Calu3 (cell line): Measurements from ENCODE around the gene UROD. TPM values are rescaled to one million over a fixed set of nuclear protein-coding genes. Genes with fewer than 3 reads are reported as not detected.

Source experiments
- BruUV-seq: library from RNA; stranded (reverse); fragments of 400-500 nt; replicated peaks from 2 replicates; lab custom pipeline; 2021; lab: Mats Ljungman, UMichigan
- CTCF ChIA-PET: fragments of 300-600 bp; sonication (Branson Sonifier 250); formaldehyde crosslinking; loops from one replicate; lab custom pipeline; 2022; ENCODE audit warnings: antibody characterized with exemption; lab: Charles Lee
- DNase-seq: peaks from one replicate; pipeline ENCODE4 v3.0.0; 2022
- H3K27ac Mint-ChIP-seq: one replicate; pipeline ENCODE4 v1.8.0; 2022; ENCODE audit warnings: mixed read lengths; ENCODE audit not compliant: unreplicated experiment
- H3K27me3 Mint-ChIP-seq: one replicate; pipeline ENCODE4 v1.8.0; 2022; ENCODE audit warnings: mixed read lengths; ENCODE audit not compliant: unreplicated experiment
- H3K36me3 Mint-ChIP-seq: one replicate; pipeline ENCODE4 v1.8.0; 2022; ENCODE audit warnings: mild to moderate bottlenecking, moderate library complexity, mixed read lengths; ENCODE audit not compliant: insufficient read depth, unreplicated experiment
- H3K4me1 Mint-ChIP-seq: one replicate; pipeline ENCODE4 v1.8.0; 2022; ENCODE audit warnings: mild to moderate bottlenecking, low read depth, mixed read lengths; ENCODE audit not compliant: unreplicated experiment
- H3K4me3 Mint-ChIP-seq: one replicate; pipeline ENCODE4 v1.8.0; 2022; ENCODE audit warnings: mild to moderate bottlenecking, low read depth, moderate library complexity, mixed read lengths; ENCODE audit not compliant: unreplicated experiment
- H3K9me3 Mint-ChIP-seq: one replicate; pipeline ENCODE4 v1.8.0; 2022; ENCODE audit warnings: low read depth, mixed read lengths; ENCODE audit not compliant: unreplicated experiment
- intact Hi-C: fragments of 100-400 bp; cut with micrococcal nuclease; formaldehyde crosslinking; loops from one replicate; pipeline ENCODE4 v1.10.0; 2022; ENCODE audit not compliant: unreplicated experiment
- total RNA-seq: library from RNA; stranded (reverse); gene quantifications from 2 replicates; pipeline ENCODE4 v1.2.3, GENCODE V29; 2022
- TF ChIP-seq, protein P1 (sequence below): fragments of 200-600 bp; IDR thresholded peaks from one replicate; pipeline ENCODE4 v1.8.0; 2022; ENCODE audit warnings: antibody characterized with exemption; ENCODE audit not compliant: unreplicated experiment

The UROD gene
- total RNA-seq, 1 experiment from 2014 or later, result 50.3 TPM

DNA sequence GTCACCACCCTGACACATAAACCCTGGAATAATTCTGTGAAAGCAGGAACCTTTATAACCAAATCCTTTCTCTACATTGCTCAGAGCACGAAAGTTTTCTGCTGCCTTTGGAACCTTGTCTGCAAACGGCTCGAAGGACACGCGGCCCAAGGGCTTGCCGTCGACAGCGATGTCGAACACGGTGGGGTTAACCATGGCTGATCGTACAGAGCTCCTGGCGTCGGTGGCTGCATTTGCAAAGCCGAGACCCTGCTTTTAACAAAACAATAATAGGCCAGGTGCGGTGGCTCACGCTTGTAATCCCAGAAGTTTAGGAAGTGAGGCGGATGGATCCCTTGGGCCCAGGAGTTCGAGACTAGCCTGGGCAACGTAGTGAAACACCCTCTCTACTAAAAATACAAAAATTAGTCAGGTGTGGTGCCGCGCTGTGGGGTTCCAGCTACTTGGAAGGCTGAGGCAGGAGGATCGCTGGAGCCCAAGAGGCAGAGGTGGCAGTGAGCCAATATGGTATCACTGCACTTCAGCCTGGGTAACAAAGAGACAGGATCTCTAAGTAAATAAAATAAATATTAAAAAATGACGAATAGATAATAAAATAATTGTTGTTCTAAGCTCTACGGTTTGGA, 23.4 kb upstream of the UROD start:
- no peak overlapping the region for H3K4me3 Mint-ChIP-seq
- DNase-seq, result no peak
- H3K36me3 Mint-ChIP-seq, result peaks cover 10% of the 10 kb centered on the region
- no peaks in the 10 kb centered on the region for H3K9me3 Mint-ChIP-seq
- CTCF ChIA-PET, result interaction anchor here (0.7 kb wide), 1 partner anchor 338 kb away, joined by 4 read pairs; the partner anchor contains the start of gene HPDL
- TF ChIP-seq, protein P1, sequence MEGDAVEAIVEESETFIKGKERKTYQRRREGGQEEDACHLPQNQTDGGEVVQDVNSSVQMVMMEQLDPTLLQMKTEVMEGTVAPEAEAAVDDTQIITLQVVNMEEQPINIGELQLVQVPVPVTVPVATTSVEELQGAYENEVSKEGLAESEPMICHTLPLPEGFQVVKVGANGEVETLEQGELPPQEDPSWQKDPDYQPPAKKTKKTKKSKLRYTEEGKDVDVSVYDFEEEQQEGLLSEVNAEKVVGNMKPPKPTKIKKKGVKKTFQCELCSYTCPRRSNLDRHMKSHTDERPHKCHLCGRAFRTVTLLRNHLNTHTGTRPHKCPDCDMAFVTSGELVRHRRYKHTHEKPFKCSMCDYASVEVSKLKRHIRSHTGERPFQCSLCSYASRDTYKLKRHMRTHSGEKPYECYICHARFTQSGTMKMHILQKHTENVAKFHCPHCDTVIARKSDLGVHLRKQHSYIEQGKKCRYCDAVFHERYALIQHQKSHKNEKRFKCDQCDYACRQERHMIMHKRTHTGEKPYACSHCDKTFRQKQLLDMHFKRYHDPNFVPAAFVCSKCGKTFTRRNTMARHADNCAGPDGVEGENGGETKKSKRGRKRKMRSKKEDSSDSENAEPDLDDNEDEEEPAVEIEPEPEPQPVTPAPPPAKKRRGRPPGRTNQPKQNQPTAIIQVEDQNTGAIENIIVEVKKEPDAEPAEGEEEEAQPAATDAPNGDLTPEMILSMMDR, result no peak
- intact Hi-C loops, result no loop called here
- peaks cover 9% of the 10 kb centered on the region for H3K4me1 Mint-ChIP-seq
- H3K27me3 Mint-ChIP-seq, result no peaks in the 10 kb centered on the region
- H3K27ac Mint-ChIP-seq, result no peak overlapping the region
- no TSS peak for BruUV-seq

DNA sequence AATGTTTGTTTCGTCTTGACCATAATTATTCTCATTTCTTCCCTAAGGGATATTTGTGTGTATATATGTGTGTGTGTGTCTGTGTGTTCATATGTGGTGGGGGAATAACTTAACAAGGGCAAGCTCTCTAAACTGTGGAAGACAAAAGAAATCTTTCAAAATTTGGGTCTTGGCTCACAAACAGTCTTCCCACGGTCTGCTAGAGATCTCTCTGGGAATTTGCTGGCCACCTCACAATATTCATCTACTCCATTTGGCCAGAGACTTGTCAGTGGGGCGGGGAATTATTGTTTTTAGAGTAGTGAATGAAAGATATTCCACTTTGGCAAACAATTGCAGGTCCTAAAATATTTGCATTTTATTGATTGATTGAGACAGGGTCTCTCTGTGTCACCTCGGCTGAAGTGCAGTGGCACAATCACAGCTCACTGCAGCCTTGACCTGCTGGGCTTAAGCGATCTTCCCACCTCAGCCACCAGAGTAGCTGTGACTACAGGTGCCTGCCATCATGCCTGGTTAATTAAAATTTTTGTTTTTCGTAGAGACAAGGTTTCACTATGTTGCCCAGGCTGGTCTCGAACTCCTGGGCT, 17.6 kb upstream of the UROD start:
- no peak overlapping the region for H3K4me3 Mint-ChIP-seq
- H3K4me1 Mint-ChIP-seq, result no peaks in the 10 kb centered on the region
- CTCF ChIA-PET, result no interaction called here
- H3K27me3 Mint-ChIP-seq, result no peaks in the 10 kb centered on the region
- no peaks in the 10 kb centered on the region for H3K9me3 Mint-ChIP-seq
- TF ChIP-seq, protein P1, result no peak
- H3K36me3 Mint-ChIP-seq, result no peaks in the 10 kb centered on the region
- no peak for DNase-seq
- intact Hi-C loops, result no loop called here
- BruUV-seq, result no TSS peak
- no peak overlapping the region for H3K27ac Mint-ChIP-seq

DNA sequence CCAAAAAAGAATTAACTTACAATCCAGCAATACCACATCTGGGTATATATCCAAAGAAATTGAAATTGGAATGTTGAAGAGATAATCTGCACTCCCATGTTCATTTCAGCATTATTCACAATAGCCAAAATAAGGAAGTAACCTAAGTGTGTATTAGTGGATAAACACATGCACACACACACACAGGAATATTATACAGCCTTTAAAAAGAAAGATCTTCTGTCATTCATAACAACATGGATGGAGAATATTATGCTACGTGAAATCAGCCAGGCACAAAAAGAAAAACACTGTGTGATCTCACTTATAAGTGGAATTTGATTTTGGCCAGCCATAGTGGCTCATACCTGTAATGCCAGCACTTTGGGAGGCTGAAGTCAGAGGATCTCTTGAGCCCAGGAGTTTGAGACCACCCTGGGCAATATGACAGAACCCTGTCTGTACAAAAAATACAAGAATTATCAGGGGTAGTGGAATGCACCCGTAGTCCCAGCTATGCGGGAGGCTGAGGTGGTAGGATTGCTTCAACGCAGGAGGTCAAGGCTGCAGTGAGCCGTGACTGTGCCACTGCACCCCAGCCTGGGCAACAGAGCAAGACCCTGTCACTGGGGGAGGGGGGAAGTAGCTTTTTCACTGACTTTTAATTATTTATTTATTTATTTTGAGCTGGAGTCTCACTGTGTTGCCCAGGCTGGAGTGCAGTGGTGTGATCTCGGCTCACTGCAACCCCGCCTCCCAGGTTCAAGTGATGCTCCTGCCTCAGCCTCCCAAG, 16.4 kb upstream of the UROD start:
- BruUV-seq, result no TSS peak
- intact Hi-C loops, result no loop called here
- no peaks in the 10 kb centered on the region for H3K9me3 Mint-ChIP-seq

DNA sequence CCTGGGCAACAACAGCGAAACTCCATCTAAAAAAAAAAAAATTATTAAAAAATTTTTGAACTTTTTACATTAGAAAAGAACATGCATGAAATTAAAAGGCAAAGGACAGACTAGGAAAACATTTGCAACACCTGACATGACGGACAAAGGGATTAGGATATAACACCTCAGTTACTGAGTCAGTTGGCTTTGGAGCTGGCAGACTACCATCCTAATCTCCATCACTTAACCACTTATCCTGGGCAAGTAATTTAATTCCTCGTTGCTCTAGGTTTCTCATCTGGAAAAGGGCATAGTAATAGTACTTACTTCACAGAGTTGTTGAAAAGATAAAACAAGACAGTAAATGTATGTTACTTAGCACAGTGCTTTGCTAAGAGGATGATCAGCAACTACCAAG, 12.8 kb upstream of the UROD start:
- no peak for DNase-seq
- no peaks in the 10 kb centered on the region for H3K9me3 Mint-ChIP-seq
- no peak overlapping the region for H3K4me3 Mint-ChIP-seq
- CTCF ChIA-PET, result no interaction called here
- intact Hi-C loops, result no loop called here
- H3K4me1 Mint-ChIP-seq, result no peaks in the 10 kb centered on the region
- peaks cover 6% of the 10 kb centered on the region for H3K36me3 Mint-ChIP-seq
- BruUV-seq, result no TSS peak
- TF ChIP-seq, protein P1, result no peak
- H3K27ac Mint-ChIP-seq, result no peak overlapping the region
- H3K27me3 Mint-ChIP-seq, result no peaks in the 10 kb centered on the region

More for the DNA sequence above, 16.4 kb upstream of the UROD start:
- Mint-ChIP-seq H3K4me1 (no peaks in the 10 kb centered on the region), H3K27me3 (no peaks in the 10 kb centered on the region), H3K4me3 (no peak overlapping the region), H3K36me3 (peaks cover 2% of the 10 kb centered on the region), H3K27ac (no peak overlapping the region)
- CTCF ChIA-PET, result no interaction called here
- TF ChIP-seq, protein P1, result no peak
- DNase-seq, result no peak
